GM06990 (cell line): ENCODE measurements around the gene MAIP1.

ENCODE experiments used
- DNase-seq: peaks from one replicate; pipeline ENCODE4 v3.0.0-alpha.2; 2011; ENCODE audit not compliant: insufficient read length; ENCODE audit errors: extremely low read depth
- H3K27me3 ChIP-seq: replicated peaks from 2 replicates; pipeline ENCODE4 v1.6.0; 2011; ENCODE audit warnings: low read length; ENCODE audit not compliant: control insufficient read depth, insufficient read depth
- H3K36me3 ChIP-seq: 2 replicates; pipeline ENCODE4 v1.5.1; 2011; ENCODE audit warnings: low read length; ENCODE audit not compliant: control insufficient read depth, insufficient read depth
- H3K4me3 ChIP-seq: replicated peaks from 2 replicates; pipeline ENCODE4 v1.5.1; 2011; ENCODE audit warnings: low read depth, mild to moderate bottlenecking, control low read depth, low read length
- TF ChIP-seq, protein P1 (sequence below): IDR thresholded peaks from 2 replicates; pipeline ENCODE4 v1.5.1; 2011; ENCODE audit warnings: low read length, control low read depth, mild to moderate bottlenecking, inconsistent platforms; ENCODE audit not compliant: insufficient read depth, poor library complexity, severe bottlenecking

MAIP1 gene

DNA sequence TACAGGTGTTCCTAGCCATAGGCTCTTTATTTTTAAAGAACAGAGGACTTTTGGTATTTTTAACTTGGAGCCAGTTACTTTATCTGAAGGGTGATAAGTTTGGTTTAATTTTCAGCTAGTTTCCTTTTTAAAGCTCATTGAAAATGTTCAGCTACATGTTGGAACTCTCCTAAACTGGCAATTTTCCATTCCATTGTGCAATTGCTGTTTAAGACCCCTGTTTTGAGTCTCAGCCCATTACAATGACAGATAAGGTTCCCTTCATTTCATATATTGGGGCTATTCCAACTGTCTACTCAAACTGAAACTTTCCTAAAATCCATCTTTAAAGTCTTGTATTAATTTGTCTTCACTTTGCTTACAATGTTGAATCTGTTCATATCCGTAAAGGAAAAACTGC, 11.6 kb downstream of the MAIP1 start:
- no peaks in the 10 kb centered on the region for H3K27me3 ChIP-seq
- no peak for DNase-seq
- no peak overlapping the region for H3K4me3 ChIP-seq
- TF ChIP-seq, protein P1, sequence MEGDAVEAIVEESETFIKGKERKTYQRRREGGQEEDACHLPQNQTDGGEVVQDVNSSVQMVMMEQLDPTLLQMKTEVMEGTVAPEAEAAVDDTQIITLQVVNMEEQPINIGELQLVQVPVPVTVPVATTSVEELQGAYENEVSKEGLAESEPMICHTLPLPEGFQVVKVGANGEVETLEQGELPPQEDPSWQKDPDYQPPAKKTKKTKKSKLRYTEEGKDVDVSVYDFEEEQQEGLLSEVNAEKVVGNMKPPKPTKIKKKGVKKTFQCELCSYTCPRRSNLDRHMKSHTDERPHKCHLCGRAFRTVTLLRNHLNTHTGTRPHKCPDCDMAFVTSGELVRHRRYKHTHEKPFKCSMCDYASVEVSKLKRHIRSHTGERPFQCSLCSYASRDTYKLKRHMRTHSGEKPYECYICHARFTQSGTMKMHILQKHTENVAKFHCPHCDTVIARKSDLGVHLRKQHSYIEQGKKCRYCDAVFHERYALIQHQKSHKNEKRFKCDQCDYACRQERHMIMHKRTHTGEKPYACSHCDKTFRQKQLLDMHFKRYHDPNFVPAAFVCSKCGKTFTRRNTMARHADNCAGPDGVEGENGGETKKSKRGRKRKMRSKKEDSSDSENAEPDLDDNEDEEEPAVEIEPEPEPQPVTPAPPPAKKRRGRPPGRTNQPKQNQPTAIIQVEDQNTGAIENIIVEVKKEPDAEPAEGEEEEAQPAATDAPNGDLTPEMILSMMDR = no peak
- no peaks in the 10 kb centered on the region; the same call in 1 of the 2 replicates for H3K36me3 ChIP-seq

DNA sequence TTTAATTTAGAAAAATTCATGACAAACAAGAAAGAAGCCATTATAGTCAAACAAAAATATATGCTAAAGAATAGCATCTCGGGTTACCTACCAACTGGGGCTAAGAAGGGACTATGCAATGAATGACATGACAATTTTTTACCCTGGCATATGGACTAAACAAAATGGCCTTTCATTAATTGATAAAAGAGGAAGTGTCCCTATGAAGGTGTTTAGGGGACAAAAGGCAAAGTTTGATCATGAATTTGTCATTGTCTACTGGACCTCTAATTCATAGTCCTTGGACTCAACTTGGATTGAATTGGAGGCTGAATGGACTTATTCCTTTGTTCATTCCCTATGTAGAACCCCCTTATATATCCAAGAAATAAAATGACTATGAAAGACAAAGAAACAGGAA, 12.7 kb downstream of the MAIP1 start:
- TF ChIP-seq, protein P1 = no peak
- no peaks in the 10 kb centered on the region for H3K27me3 ChIP-seq
- no peak overlapping the region for H3K4me3 ChIP-seq
- no peaks in the 10 kb centered on the region; the same call in 1 of the 2 replicates for H3K36me3 ChIP-seq
- no peak for DNase-seq

DNA sequence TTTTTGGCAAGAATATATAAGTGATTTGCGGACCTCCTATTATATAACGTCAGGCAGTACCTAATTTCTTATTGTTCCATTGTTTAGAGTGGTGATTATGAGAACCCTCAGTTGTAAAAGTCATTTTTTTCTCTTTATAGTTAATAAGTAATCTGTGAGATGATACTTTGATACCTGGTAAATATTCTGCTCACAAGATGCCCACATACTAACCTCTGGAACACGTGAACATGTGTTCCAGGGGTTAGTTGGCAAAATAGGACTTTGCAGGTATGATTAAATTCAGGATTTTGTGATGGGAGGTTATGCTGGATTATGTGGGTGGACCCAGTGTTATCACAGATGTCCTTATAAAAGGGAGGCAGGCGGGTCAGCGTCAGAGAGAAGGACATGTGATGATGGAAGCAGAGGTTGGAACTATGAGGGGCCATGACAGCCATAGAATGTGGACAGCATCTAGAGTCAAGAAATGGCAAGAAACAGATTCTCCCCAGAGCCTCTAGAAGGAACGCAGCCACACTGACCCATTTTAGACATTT, 16.8 kb downstream of the MAIP1 start:
- TF ChIP-seq, protein P1 = no peak
- no peak overlapping the region for H3K4me3 ChIP-seq
- H3K36me3 ChIP-seq = no peaks in the 10 kb centered on the region; the same call in none of the 2 replicates
- DNase-seq = no peak
- H3K27me3 ChIP-seq = no peaks in the 10 kb centered on the region

DNA sequence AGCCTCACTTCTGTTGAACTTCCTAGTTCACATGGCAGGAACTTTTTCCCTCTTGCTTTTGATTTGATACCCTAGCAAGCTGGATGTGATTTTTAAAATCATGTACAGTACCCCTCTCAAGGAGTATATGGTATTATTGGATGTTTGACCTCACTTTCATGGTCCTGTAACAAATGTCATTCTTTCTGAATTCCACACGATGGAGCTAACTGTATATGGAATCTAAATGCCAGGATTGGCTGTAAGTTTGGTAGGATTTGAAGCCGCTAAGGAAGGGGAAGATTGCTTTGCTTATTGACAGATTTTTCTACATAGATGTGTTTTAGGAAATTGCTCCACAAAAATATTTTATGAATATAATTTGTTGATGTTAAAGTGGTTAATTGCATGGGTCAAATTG, 18.3 kb downstream of the MAIP1 start:
- no peak for DNase-seq
- Histone ChIP-seq H3K27me3 (no peaks in the 10 kb centered on the region), H3K36me3 (no peaks in the 10 kb centered on the region; the same call in none of the 2 replicates), H3K4me3 (no peak overlapping the region)
- TF ChIP-seq, protein P1 = peak; percentile 6

GRCh38 chr2:199975273-199975895, 20.0 kb downstream of the MAIP1 start:
- no peak for DNase-seq
- TF ChIP-seq, protein P1 = no peak

More at GRCh38 chr2:199975273-199975895, 20.0 kb downstream of the MAIP1 start:
- no peaks in the 10 kb centered on the region; the same call in 1 of the 2 replicates for H3K36me3 ChIP-seq
- H3K4me3 ChIP-seq = no peak overlapping the region
- H3K27me3 ChIP-seq = no peaks in the 10 kb centered on the region
